Measurements from ENCODE around the gene WWOX.

GRCh38 chr16:78446486-78446885, 347.0 kb downstream of the WWOX start:
- TF ChIP-seq CTCF (IDR thresholded peaks at IDR 0.05) (no peak), POLR2A (IDR thresholded peaks at IDR 0.05) (no peak), EP300 (IDR thresholded peaks at IDR 0.05) (no peak)
